Measurements from ENCODE around the gene NDUFS3. TPM values are rescaled to one million over a fixed set of nuclear protein-coding genes. Genes with fewer than 3 reads are reported as not detected.

Gene NDUFS3
- total RNA-seq, 2 experiments from 2014 or later = 139 to 144 TPM

- Histone ChIP-seq H3K9me3 (ENCODE audit: control insufficient read depth in 1 of 2, insufficient read depth in 1 of 2, low read length in 2 of 2) (no peaks in the 10 kb centered on the region), H3K4me1 (ENCODE audit: insufficient read depth, low read length) (peaks cover 20% of the 10 kb centered on the region), H3K27me3 (ENCODE audit: control insufficient read depth in 1 of 2, insufficient read depth in 2 of 2, low read length in 2 of 2) (no peaks in the 10 kb centered on the region), H3K4me3 (ENCODE audit: low read length) (no peak overlapping the region), H3K27ac (ENCODE audit: low read depth in 1 of 2, low read length in 2 of 2) (no peak overlapping the region), H3K36me3 (ENCODE audit: insufficient read depth, low read length) (peaks cover 40% of the 10 kb centered on the region)
- DNase-seq (no peak), ATAC-seq (ENCODE audit: poor library complexity) (no peak)
- ChIA-PET CTCF (no interaction called here), POLR2A (interaction anchor here (1.2 kb wide), 1 partner anchor 9 kb away, joined by 4 read pairs; the partner anchor contains the start of gene KBTBD4)
- Mint-ChIP-seq H3K27ac (no peak overlapping the region), H3K36me3 (ENCODE audit: low read depth) (peaks cover 61% of the 10 kb centered on the region), H3K9me3 (no peaks in the 10 kb centered on the region), H3K4me3 (no peak overlapping the region), H3K4me1 (ENCODE audit: low read depth) (peaks cover 27% of the 10 kb centered on the region), H3K27me3 (no peaks in the 10 kb centered on the region)
- intact Hi-C loops (cut with DNase I, micrococcal nuclease) = loop anchor here in 1 of 2 experiments (10.0 kb wide), 2 partner anchors 295 to 865 kb away; partner anchors contain the start of genes ARHGAP1, MADD and ZNF408
- TF ChIP-seq, protein P1, sequence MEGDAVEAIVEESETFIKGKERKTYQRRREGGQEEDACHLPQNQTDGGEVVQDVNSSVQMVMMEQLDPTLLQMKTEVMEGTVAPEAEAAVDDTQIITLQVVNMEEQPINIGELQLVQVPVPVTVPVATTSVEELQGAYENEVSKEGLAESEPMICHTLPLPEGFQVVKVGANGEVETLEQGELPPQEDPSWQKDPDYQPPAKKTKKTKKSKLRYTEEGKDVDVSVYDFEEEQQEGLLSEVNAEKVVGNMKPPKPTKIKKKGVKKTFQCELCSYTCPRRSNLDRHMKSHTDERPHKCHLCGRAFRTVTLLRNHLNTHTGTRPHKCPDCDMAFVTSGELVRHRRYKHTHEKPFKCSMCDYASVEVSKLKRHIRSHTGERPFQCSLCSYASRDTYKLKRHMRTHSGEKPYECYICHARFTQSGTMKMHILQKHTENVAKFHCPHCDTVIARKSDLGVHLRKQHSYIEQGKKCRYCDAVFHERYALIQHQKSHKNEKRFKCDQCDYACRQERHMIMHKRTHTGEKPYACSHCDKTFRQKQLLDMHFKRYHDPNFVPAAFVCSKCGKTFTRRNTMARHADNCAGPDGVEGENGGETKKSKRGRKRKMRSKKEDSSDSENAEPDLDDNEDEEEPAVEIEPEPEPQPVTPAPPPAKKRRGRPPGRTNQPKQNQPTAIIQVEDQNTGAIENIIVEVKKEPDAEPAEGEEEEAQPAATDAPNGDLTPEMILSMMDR (IDR thresholded peaks at IDR 0.05) = no peak
Observed at GRCh38 chr11:47569646-47570045, 9.2 kb upstream of the NDUFS3 start.

DNA sequence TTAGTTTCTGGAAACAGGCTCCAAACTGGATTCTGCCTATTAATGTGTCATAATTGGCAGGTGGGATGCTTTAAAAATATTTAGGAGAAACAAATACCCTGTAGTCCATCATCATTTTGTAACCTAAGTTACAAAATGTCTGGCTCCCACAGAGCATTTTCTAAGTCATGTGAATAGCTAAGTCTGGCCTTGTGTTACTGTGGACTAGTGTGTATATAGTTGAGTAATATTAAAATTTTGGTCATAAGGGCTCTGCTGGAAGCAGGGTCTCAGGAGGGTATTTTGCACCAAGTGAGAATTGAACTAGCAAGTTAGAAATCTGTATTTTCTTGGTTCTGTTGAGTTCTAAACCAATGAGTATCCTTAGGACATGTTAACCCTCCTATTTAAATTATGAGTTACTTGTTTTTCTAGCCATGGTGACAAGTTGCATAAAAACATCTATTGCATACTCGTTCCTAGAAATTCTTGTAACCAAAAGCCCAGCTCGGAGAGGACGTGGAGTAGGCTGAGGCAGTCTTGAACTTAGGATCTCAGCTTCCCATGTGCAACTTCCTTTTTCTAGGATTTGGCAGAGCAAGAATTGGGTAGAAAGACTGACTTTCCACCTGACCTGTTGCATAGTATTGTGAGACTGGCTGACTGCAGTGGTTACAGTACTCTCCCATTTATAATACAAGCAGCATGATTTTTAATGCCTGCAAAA lies 8.1 kb upstream of the NDUFS3 start:
- Mint-ChIP-seq H3K9me3 (no peaks in the 10 kb centered on the region), H3K27me3 (no peaks in the 10 kb centered on the region), H3K27ac (peak overlapping the region; percentile 53), H3K4me1 (ENCODE audit: low read depth) (peaks cover 21% of the 10 kb centered on the region), H3K36me3 (ENCODE audit: low read depth) (peaks cover 69% of the 10 kb centered on the region), H3K4me3 (peak overlapping the region; percentile 20)
- Histone ChIP-seq H3K9me3 (ENCODE audit: control insufficient read depth in 1 of 2, insufficient read depth in 1 of 2, low read length in 2 of 2) (no peaks in the 10 kb centered on the region), H3K27me3 (ENCODE audit: control insufficient read depth in 1 of 2, insufficient read depth in 2 of 2, low read length in 2 of 2) (no peaks in the 10 kb centered on the region), H3K4me1 (ENCODE audit: insufficient read depth, low read length) (peaks cover 15% of the 10 kb centered on the region), H3K4me3 (ENCODE audit: low read length) (no peak overlapping the region), H3K36me3 (ENCODE audit: insufficient read depth, low read length) (peaks cover 45% of the 10 kb centered on the region), H3K27ac (ENCODE audit: low read depth in 1 of 2, low read length in 2 of 2) (no peak overlapping the region)
- ChIA-PET POLR2A (no interaction called here), CTCF (no interaction called here)
- no peak for ATAC-seq (ENCODE audit: poor library complexity)
- TF ChIP-seq, protein P1 (IDR thresholded peaks at IDR 0.05) = no peak
- intact Hi-C loops (cut with DNase I, micrococcal nuclease) = loop anchor here in 1 of 2 experiments (10.0 kb wide), 2 partner anchors 296 to 866 kb away; partner anchors contain the start of genes ARHGAP1, MADD and ZNF408
- DNase-seq = no peak

DNA sequence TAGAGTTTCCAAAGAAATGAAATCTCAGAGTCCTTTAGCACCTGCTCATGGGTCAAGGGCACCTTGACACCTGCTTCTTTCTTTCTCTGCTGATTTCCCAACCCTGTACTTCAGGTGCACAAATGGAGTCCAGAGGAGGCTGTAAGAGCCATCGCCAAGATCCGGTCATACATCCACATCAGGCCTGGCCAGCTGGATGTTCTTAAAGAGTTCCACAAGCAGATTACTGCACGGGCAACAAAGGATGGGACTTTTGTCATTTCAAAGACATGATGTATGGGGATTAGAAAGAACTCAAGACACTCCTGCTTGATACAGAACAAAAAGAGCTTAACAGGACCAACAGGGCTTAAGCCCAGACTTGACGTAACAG lies 7.5 kb upstream of the NDUFS3 start:
- no peak overlapping the region for H3K4me3 ChIP-seq (ENCODE audit: low read length)
- ChIA-PET CTCF (no interaction called here), POLR2A (no interaction called here)
- Mint-ChIP-seq H3K27me3 (no peaks in the 10 kb centered on the region), H3K27ac (peak overlapping the region; percentile 53), H3K36me3 (ENCODE audit: low read depth) (peaks cover 72% of the 10 kb centered on the region), H3K4me1 (ENCODE audit: low read depth) (peaks cover 15% of the 10 kb centered on the region), H3K9me3 (no peaks in the 10 kb centered on the region), H3K4me3 (peak overlapping the region; percentile 20)
- TF ChIP-seq, protein P1 (IDR thresholded peaks at IDR 0.05) = no peak
- intact Hi-C loops (cut with DNase I, micrococcal nuclease) = loop anchor here in 1 of 2 experiments (10.0 kb wide), 2 partner anchors 297 to 867 kb away; partner anchors contain the start of genes ARHGAP1, MADD and ZNF408
- no peak overlapping the region for H3K27ac ChIP-seq (ENCODE audit: low read depth in 1 of 2, low read length in 2 of 2)
- no peaks in the 10 kb centered on the region for H3K27me3 ChIP-seq (ENCODE audit: control insufficient read depth in 1 of 2, insufficient read depth in 2 of 2, low read length in 2 of 2)
- H3K9me3 ChIP-seq (ENCODE audit: control insufficient read depth in 1 of 2, insufficient read depth in 1 of 2, low read length in 2 of 2) = no peaks in the 10 kb centered on the region
- ATAC-seq (ENCODE audit: poor library complexity) (no peak), DNase-seq (no peak)
- peaks cover 47% of the 10 kb centered on the region for H3K36me3 ChIP-seq (ENCODE audit: insufficient read depth, low read length)
- H3K4me1 ChIP-seq (ENCODE audit: insufficient read depth, low read length) = peaks cover 10% of the 10 kb centered on the region
